Stromal cell of bone marrow (primary cell): ENCODE measurements around the gene CLUH.

Experiments used
- DNase-seq: peaks from one replicate; pipeline ENCODE4 v3.0.0-alpha.2; 2012; ENCODE audit warnings: low read depth

Gene CLUH

GRCh38 chr17:2721603-2722002 is 10.0 kb upstream of the CLUH start:
- no peak for DNase-seq

GRCh38 chr17:2719861-2720260 is 8.3 kb upstream of the CLUH start:
- DNase-seq = no peak

DNA sequence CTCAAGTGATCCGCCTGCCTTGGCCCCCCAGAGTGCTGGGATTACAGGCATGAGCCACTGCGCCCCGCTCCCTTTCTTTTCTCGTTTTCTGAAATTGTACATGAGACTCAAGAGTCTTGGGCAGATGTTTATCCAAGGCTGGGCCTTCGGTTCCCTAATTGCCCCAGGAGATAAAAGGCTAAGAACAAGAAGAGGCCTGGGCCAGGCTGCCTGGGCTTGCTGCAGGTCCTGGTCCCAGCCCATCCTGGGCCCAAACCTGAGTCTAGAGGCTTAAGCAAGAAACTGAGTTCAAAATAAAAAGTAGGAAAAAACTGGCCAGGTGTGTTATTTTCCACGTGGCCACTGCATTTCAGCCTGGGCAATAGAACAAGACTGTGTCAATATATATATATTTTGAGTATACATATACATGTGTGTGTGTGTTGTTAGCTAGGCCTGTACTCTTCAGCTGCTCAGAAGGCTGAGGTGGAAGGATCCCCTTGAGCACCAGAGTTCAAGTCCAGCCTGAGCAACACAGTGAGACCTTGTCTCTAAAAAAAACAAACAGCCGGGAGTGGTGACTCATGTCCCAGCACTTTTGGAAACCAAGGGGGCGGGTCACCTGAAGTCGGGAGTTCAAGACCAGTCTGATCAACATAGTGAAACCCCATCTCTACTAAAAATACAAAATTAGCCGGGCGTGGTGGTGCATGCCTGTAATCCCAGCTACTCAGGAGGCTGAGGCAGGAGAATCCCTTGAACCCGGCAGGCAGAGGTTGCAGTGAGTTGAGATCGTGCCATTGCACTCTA is 6.8 kb upstream of the CLUH start:
- no peak for DNase-seq

- DNase-seq = no peak
Measured at GRCh38 chr17:2716649-2717048, 5.1 kb upstream of the CLUH start.

DNA sequence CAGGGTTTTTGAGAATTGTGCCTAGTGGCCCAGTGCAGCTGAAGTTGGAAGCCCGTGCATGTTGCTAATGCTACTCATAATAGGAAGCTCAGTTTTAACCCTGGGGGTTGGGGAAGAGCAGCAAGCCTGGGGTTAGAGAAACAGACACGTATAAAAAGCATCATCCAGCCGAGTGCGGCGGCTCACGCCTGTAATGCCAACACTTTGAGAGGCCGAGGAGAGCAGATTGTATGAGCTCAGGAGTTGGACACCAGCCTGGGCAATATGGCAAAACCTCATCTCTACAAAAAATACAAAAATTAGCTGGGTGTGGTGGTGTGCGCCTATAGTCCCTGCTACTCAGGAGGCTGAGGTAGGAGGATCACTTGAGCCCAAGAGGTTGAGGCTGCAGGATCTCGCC is 2.3 kb upstream of the CLUH start:
- no peak for DNase-seq

GRCh38 chr17:2712300-2713043 is 908 bp upstream of the CLUH start:
- DNase-seq = no peak

DNA sequence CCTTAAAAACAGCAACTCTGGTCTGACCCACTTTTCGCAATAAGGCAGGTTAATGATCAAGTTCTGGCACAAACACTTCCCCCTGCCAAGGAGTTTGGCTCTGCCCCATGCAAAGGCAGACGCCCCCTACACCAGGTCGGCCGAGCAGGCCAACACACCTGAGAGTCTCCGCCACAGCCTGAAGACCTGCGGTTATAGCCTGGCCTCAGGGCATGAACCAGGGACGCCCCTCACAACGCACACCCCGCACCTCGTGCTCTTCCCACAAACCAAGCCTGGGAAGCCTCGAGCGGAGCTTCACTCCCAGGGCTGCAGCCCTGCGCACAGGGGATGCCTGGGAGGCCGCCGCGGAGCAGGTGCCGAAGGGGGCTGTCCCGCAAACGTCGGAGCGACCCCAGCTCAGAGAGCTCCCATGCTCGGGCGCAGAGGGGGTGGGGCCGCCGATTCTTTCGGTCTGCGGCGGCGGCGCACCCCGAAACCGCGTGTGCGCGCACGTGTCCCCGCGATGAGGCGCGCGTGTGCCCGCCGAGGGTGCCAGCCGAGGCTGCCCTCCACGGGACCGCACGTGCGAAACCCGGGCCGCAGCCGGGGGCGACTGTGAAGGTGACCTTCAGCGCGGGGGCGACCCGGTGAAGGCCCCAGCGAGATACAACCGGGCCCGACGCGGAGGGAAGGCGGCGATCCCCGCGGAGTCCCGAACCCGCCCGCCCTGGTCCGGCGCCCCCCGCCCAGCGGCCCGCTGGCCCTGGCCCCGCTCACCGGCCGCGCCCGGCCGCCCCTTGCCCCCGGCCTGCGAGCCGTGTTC is 559 bp downstream of the CLUH start:
- no peak for DNase-seq

DNA sequence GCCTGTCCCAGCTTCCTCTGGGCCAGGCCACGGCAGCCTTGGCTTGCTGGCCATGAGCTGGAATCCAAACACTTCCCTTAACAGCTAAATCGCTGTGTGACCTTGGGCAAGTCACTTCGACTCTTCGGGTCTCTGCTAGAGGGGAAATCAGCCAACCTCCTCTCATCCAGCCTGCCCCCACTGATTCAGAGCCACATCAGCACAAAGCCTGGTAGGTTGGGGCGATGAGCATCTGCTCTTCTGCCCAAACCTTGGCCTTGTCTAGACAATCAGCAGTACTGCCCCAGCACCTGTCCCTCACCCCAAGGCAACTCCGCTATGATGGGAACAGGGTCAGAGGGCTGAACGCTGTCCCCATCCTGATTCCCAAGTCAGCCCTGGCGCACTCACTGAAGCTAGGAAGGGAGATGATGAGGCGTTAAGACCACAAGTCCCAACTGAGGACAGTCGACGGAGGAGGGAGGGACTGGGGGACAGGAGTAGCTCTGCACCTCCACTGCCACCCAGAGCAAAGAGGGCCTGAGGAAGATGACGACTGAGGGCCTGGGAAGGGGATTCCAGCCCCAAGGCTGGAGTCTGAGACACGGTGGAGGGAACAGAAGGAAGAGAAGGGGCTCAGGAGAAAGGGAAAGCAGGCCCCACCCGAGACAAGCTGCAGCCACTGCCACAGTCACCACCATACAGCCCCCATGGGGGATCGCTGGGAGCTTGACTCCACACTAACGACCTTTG is 1.3 kb downstream of the CLUH start:
- no peak for DNase-seq

DNA sequence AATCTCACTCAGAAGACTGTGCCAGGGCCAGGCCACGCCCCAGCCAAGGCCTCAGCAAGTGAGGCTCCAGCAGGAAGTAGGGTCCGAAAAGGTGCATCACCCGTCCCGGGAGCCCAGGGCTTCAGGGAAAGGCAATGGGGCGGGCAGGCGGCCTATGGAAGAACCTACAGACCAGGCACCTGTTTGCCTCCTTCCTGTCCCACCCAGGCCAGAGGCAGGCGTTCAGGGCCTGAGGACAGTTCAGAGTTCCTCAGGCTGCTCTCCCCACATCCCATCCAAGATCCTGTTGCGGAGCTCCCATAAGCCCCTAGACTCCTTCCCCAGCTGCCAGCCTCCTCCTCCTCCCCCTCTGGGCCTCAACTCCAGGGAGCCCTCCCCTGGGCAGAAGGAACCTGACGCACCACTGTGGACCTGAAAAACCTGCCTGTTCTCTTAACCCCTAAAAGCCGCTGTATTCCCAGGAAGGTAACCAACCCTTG is 2.3 kb downstream of the CLUH start:
- DNase-seq = no peak

GRCh38 chr17:2708585-2709182 is 2.9 kb downstream of the CLUH start:
- DNase-seq = no peak

- DNase-seq = no peak
Measured at GRCh38 chr17:2707721-2708584, 3.6 kb downstream of the CLUH start.

DNA sequence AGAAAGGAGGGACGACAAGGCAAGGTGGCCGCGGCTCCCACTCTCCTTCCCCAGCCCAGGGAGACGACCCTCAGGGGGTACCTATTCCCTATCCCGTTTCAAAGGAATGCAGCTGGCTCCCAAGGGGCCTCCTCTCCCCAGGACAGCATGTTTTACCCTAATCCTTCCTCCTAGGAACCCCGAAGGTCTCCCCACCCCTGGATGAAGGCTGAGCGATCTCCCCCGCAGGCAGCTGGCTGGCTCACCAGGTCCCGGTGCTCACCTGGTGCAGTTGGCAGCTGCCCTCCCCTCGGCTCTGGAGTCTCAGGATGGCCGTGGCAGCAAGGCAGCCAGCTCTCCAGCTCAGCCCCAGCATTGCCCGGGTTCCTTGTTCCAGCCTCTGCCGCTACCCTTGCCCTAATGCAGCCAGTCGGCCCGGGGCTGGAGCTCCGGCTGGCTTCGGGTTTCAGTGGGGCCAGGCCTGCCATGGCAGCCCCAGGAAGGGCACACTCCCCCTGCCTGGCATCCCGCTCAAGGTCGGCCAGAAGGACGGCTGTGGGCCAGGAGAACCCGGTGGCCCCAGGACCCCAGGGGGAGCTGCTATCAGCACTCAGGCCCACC is 4.6 kb downstream of the CLUH start:
- DNase-seq = no peak

DNA sequence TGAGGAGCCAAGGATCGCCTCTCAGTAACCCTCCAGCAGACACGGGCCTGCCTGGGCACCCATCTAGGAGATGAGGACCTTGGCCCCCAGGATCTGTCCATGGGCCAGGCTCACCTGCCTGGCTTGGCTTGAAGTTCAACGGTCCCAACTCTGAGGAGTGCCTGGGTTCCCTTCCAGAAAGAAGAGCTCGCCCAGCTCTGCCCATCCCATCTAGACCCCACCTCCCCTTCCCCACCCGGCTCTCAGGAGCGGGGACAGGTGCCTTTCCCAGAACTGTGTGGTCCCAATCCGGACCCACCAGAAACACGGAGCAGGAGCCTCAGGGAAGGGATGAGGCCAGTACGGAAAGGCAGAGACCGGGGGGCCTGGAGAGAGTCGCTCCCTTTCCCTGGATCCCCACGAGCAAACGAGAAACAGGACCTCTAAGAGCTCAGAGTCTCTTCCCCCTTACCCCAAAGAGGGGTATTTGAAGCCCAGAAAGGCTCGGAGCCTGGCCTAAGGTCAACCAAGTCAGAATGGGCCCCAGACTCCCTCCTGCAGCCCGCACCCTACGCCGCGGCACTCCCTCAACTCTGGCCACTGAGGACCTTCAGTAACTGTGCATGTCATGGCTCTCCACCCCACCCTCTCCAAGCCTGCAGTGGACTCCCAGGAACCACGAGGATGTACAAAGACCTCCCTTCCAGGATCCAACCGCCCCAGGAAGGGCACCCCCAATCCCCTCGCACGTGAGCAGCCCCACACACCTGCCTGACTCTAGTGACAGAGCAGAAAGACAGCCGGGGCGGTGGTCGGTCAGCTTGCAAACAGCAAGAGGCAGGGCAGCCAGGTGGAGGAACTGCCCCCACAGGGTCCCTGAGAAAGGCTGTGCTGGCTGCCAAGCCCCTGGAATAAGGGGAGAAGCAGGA is 5.4 kb downstream of the CLUH start:
- no peak for DNase-seq

DNA sequence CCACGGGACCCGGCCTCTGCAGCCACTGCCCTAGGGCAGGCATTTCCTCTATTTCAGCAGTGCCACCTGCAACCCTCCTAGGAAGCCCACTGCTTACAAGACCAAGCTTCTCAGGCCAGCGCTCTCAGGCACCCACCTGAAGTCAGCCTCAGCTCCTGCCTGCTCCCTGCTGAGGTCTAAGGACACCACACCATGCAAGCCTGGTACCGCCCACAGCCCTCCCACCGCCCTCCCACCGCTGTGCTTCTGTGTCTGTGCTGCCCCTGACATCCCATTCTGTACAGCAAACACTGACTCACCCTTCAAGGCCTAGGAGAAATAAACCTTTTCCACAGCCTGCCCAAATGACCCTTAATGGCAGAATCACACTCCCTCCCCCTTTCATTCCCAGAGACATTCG is 6.3 kb downstream of the CLUH start:
- no peak for DNase-seq

GRCh38 chr17:2704890-2705248 is 6.7 kb downstream of the CLUH start:
- DNase-seq = no peak

GRCh38 chr17:2704031-2704889 is 7.3 kb downstream of the CLUH start:
- DNase-seq = no peak

- no peak for DNase-seq
Measured at GRCh38 chr17:2703606-2704005, 8.0 kb downstream of the CLUH start.

DNA sequence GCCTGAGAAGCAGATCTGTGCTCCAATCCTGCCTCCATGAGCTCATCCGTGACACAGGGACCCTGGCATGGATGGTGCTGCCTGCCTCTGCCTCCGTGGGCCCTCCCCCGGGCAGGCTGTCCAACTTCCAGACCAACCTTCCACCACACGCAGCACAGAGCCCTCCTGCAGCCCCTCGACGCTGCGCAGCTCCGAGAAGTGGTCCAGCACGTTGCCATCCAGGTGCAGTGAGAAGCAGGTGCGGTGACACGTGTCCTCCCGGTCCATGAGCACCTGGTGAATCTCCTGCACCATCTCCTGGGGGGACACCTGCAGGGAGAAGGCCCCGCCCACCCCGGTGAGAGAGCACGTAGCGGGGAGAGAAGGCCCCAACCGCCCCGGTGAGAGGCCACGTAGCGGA is 8.4 kb downstream of the CLUH start:
- DNase-seq = no peak
